ENCODE data around the gene SENP7.

The SENP7 gene

GRCh38 chr3:101533603-101533968 is 20.6 kb upstream of the SENP7 start:
- Histone ChIP-seq H3K9ac (ENCODE audit: low read length) (no peak overlapping the region), H2AFZ (ENCODE audit: insufficient read depth, low read length, poor library complexity) (no peak overlapping the region), H3K4me1 (ENCODE audit: control insufficient read depth in 1 of 2, insufficient read depth in 2 of 2, low read length in 2 of 2) (peaks cover 7 to 11% of the 10 kb centered on the region in 2 experiments), H2BK12ac (ENCODE audit: low read length) (no peak overlapping the region), H3K18ac (ENCODE audit: low read length) (no peak overlapping the region), H3K23ac (ENCODE audit: low read length) (no peak overlapping the region), H3K79me1 (ENCODE audit: low read length) (peaks cover 4% of the 10 kb centered on the region), H3K4me2 (ENCODE audit: low read length) (no peak overlapping the region), H4K91ac (ENCODE audit: low read depth, low read length) (no peak overlapping the region), H3K27me3 (ENCODE audit: insufficient read depth, low read length) (no peaks in the 10 kb centered on the region), H2AK5ac (ENCODE audit: low read length) (no peak overlapping the region), H3K4ac (ENCODE audit: low read depth, low read length) (no peak overlapping the region), H3K4me3 (ENCODE audit: low read depth, low read length) (no peak overlapping the region), H3K9me3 (ENCODE audit: insufficient read depth, low read depth, low read length) (no peaks in the 10 kb centered on the region), H2BK120ac (ENCODE audit: insufficient read depth, low read length, poor library complexity) (no peak overlapping the region), H4K8ac (ENCODE audit: low read depth, low read length) (no peak overlapping the region), H4K12ac (ENCODE audit: low read depth, low read length) (no peak overlapping the region), H3K27ac (ENCODE audit: low read depth, low read length) (no peak overlapping the region), H3K36me3 (ENCODE audit: control insufficient read depth in 1 of 2, insufficient read depth in 2 of 2, low read length in 2 of 2) (no peaks in the 10 kb centered on the region), H2BK5ac (ENCODE audit: low read depth, low read length, poor library complexity) (no peak overlapping the region), H3K79me2 (ENCODE audit: control insufficient read depth, insufficient read depth, low read length, poor library complexity) (no peaks in the 10 kb centered on the region), H3K14ac (ENCODE audit: low read length) (no peak overlapping the region)
- WGBS (ENCODE audit: extremely low coverage, insufficient coverage, insufficient read length): no CpG with 5 or more reads among the region's 1 CpG
- DNase-seq: peak; percentile 22 to 68

- Histone ChIP-seq H3K36me3 (ENCODE audit: control insufficient read depth in 1 of 2, insufficient read depth in 2 of 2, low read length in 2 of 2) (no peaks in the 10 kb centered on the region), H2BK120ac (ENCODE audit: insufficient read depth, low read length, poor library complexity) (no peak overlapping the region), H3K27me3 (ENCODE audit: insufficient read depth, low read length) (no peaks in the 10 kb centered on the region), H3K4me3 (ENCODE audit: low read depth, low read length) (no peak overlapping the region), H2BK5ac (ENCODE audit: low read depth, low read length, poor library complexity) (no peak overlapping the region), H3K79me1 (ENCODE audit: low read length) (peaks cover 4% of the 10 kb centered on the region), H2AK5ac (ENCODE audit: low read length) (no peak overlapping the region), H4K12ac (ENCODE audit: low read depth, low read length) (no peak overlapping the region), H3K4ac (ENCODE audit: low read depth, low read length) (no peak overlapping the region), H2AFZ (ENCODE audit: insufficient read depth, low read length, poor library complexity) (no peak overlapping the region), H3K27ac (ENCODE audit: low read depth, low read length) (peak overlapping the region; percentile 12), H3K18ac (ENCODE audit: low read length) (no peak overlapping the region), H3K79me2 (ENCODE audit: control insufficient read depth, insufficient read depth, low read length, poor library complexity) (no peaks in the 10 kb centered on the region), H3K4me2 (ENCODE audit: low read length) (no peak overlapping the region), H4K8ac (ENCODE audit: low read depth, low read length) (no peak overlapping the region), H3K23ac (ENCODE audit: low read length) (no peak overlapping the region), H4K91ac (ENCODE audit: low read depth, low read length) (no peak overlapping the region), H3K9ac (ENCODE audit: low read length) (no peak overlapping the region), H3K9me3 (ENCODE audit: insufficient read depth, low read depth, low read length) (no peaks in the 10 kb centered on the region), H3K14ac (ENCODE audit: low read length) (no peak overlapping the region), H3K4me1 (ENCODE audit: control insufficient read depth in 1 of 2, insufficient read depth in 2 of 2, low read length in 2 of 2) (peaks cover 7 to 11% of the 10 kb centered on the region in 2 experiments), H2BK12ac (ENCODE audit: low read length) (no peak overlapping the region)
- WGBS (ENCODE audit: extremely low coverage, insufficient coverage, insufficient read length): no CpG with 5 or more reads among the region's 9 CpGs
- DNase-seq: peak; percentile 16 to 83
Measured at GRCh38 chr3:101532783-101533602, 20.0 kb upstream of the SENP7 start.

- no peak overlapping the region for H2AK5ac ChIP-seq (ENCODE audit: low read length)
- H3K4me2 ChIP-seq (ENCODE audit: low read length): no peak overlapping the region
- H3K4ac ChIP-seq (ENCODE audit: low read depth, low read length): no peak overlapping the region
- H3K4me1 ChIP-seq (ENCODE audit: control insufficient read depth in 1 of 2, insufficient read depth in 2 of 2, low read length in 2 of 2): peaks cover 7 to 11% of the 10 kb centered on the region in 2 experiments
- H4K8ac ChIP-seq (ENCODE audit: low read depth, low read length): no peak overlapping the region
- H2BK120ac ChIP-seq (ENCODE audit: insufficient read depth, low read length, poor library complexity): no peak overlapping the region
- H3K36me3 ChIP-seq (ENCODE audit: control insufficient read depth in 1 of 2, insufficient read depth in 2 of 2, low read length in 2 of 2): no peaks in the 10 kb centered on the region
- H3K23ac ChIP-seq (ENCODE audit: low read length): no peak overlapping the region
- H3K79me2 ChIP-seq (ENCODE audit: control insufficient read depth, insufficient read depth, low read length, poor library complexity): no peaks in the 10 kb centered on the region
- H2AFZ ChIP-seq (ENCODE audit: insufficient read depth, low read length, poor library complexity): no peak overlapping the region
- H2BK12ac ChIP-seq (ENCODE audit: low read length): no peak overlapping the region
- H3K79me1 ChIP-seq (ENCODE audit: low read length): peaks cover 4% of the 10 kb centered on the region
- no peaks in the 10 kb centered on the region for H3K9me3 ChIP-seq (ENCODE audit: insufficient read depth, low read depth, low read length)
- H3K18ac ChIP-seq (ENCODE audit: low read length): no peak overlapping the region
- no peak overlapping the region for H3K4me3 ChIP-seq (ENCODE audit: low read depth, low read length)
- no peak overlapping the region for H3K27ac ChIP-seq (ENCODE audit: low read depth, low read length)
- DNase-seq: no peak
- no peak overlapping the region for H3K9ac ChIP-seq (ENCODE audit: low read length)
- no peaks in the 10 kb centered on the region for H3K27me3 ChIP-seq (ENCODE audit: insufficient read depth, low read length)
- no peak overlapping the region for H4K12ac ChIP-seq (ENCODE audit: low read depth, low read length)
- no peak overlapping the region for H2BK5ac ChIP-seq (ENCODE audit: low read depth, low read length, poor library complexity)
- no peak overlapping the region for H4K91ac ChIP-seq (ENCODE audit: low read depth, low read length)
- no CpG with 5 or more reads among the region's 2 CpGs for WGBS (ENCODE audit: extremely low coverage, insufficient coverage, insufficient read length)
- no peak overlapping the region for H3K14ac ChIP-seq (ENCODE audit: low read length)
Measured at GRCh38 chr3:101531473-101532086, 18.6 kb upstream of the SENP7 start.

GRCh38 chr3:101530686-101531047 is 17.7 kb upstream of the SENP7 start:
- H2BK12ac ChIP-seq (ENCODE audit: low read length): no peak overlapping the region
- H4K12ac ChIP-seq (ENCODE audit: low read depth, low read length): no peak overlapping the region
- no peak overlapping the region for H3K4me3 ChIP-seq (ENCODE audit: low read depth, low read length)
- H3K79me1 ChIP-seq (ENCODE audit: low read length): peaks cover 4% of the 10 kb centered on the region
- no peak overlapping the region for H2AK5ac ChIP-seq (ENCODE audit: low read length)
- no peak overlapping the region for H3K18ac ChIP-seq (ENCODE audit: low read length)
- H3K9ac ChIP-seq (ENCODE audit: low read length): no peak overlapping the region
- no peak overlapping the region for H3K23ac ChIP-seq (ENCODE audit: low read length)
- peaks cover under 1% of the 10 kb centered on the region for H3K9me3 ChIP-seq (ENCODE audit: insufficient read depth, low read depth, low read length)
- H3K27ac ChIP-seq (ENCODE audit: low read depth, low read length): no peak overlapping the region
- no peaks in the 10 kb centered on the region for H3K36me3 ChIP-seq (ENCODE audit: control insufficient read depth in 1 of 2, insufficient read depth in 2 of 2, low read length in 2 of 2)
- peaks cover 7 to 11% of the 10 kb centered on the region in 2 experiments for H3K4me1 ChIP-seq (ENCODE audit: control insufficient read depth in 1 of 2, insufficient read depth in 2 of 2, low read length in 2 of 2)
- no peak for DNase-seq
- H2BK5ac ChIP-seq (ENCODE audit: low read depth, low read length, poor library complexity): no peak overlapping the region
- no peak overlapping the region for H3K4me2 ChIP-seq (ENCODE audit: low read length)
- H2AFZ ChIP-seq (ENCODE audit: insufficient read depth, low read length, poor library complexity): no peak overlapping the region
- no CpG with 5 or more reads among the region's 2 CpGs for WGBS (ENCODE audit: extremely low coverage, insufficient coverage, insufficient read length)
- H4K8ac ChIP-seq (ENCODE audit: low read depth, low read length): no peak overlapping the region
- H3K27me3 ChIP-seq (ENCODE audit: insufficient read depth, low read length): no peaks in the 10 kb centered on the region
- no peak overlapping the region for H4K91ac ChIP-seq (ENCODE audit: low read depth, low read length)
- H3K79me2 ChIP-seq (ENCODE audit: control insufficient read depth, insufficient read depth, low read length, poor library complexity): no peaks in the 10 kb centered on the region
- H3K4ac ChIP-seq (ENCODE audit: low read depth, low read length): no peak overlapping the region
- H3K14ac ChIP-seq (ENCODE audit: low read length): no peak overlapping the region
- no peak overlapping the region for H2BK120ac ChIP-seq (ENCODE audit: insufficient read depth, low read length, poor library complexity)
